Superior temporal gyrus (tissue), 1 donor: Measurements from ENCODE around the gene HLA-DPB1.

ENCODE experiments used
- DNase-seq: peaks from one replicate; pipeline ENCODE4 v3.0.0-alpha.2; 2016; ENCODE audit errors: extremely low spot score

HLA-DPB1 gene

GRCh38 chr6:33136310-33136900 lies 60.6 kb downstream of the HLA-DPB1 start:
- no peak for DNase-seq
